ENCODE measurements around the gene PRKAG3. TPM values are rescaled to one million over a fixed set of nuclear protein-coding genes. Genes with fewer than 3 reads are reported as not detected.

PRKAG3 gene
- total and polyA plus RNA-seq, 2 donors (not counting 3 experiments of a cell fraction or from before 2014, with no cell fraction given), result not detected

DNA sequence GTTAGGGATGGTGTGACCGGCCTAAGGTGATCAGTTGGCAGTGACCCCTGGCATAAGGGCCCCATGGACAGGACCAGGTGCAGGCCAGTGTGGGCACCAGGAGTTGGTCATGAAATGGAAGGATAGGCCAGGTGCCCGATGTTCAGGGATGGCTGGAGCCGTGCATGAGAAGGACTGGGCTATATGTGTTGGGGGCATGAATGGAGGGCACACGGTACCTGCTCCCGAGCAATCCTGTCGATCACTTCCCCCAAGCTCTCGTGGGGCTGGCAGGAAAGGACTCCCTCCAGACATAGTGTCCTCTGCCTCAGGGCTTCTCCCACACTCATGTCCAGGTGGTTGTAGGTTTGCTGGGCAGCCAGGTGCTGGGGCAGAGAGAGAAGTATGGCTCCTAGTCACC, 7.6 kb downstream of the PRKAG3 start:
- Histone ChIP-seq H3K4me2 (ENCODE audit: insufficient read depth, low read length) (no peak overlapping the region), H3K4me1 (ENCODE audit: control insufficient read depth, extremely low read depth, insufficient read depth, low read length) (no peaks in the 10 kb centered on the region), H3K27ac (ENCODE audit: insufficient read depth, low read depth, low read length) (no peak overlapping the region), H3K4me3 (replicated peaks in 1 of 3; ENCODE audit: insufficient read depth in 1 of 3, low read depth in 1 of 3, low read length in 3 of 3) (no peak overlapping the region), H3K36me3 (ENCODE audit: control insufficient read depth in 2 of 2, extremely low read depth in 1 of 2, insufficient read depth in 2 of 2, low read length in 2 of 2) (no peaks in the 10 kb centered on the region), H3K9me1 (replicated peaks; ENCODE audit: control insufficient read depth, extremely low read depth, insufficient read depth, low read length) (no peaks in the 10 kb centered on the region), H3K79me2 (ENCODE audit: control insufficient read depth, insufficient read depth, low read length) (no peaks in the 10 kb centered on the region), H4K20me1 (replicated peaks; ENCODE audit: control insufficient read depth, extremely low read depth, insufficient read depth, low read length) (no peaks in the 10 kb centered on the region), H3K9me3 (replicated peaks; ENCODE audit: control insufficient read depth, insufficient read depth, low read length) (no peaks in the 10 kb centered on the region), H2AFZ (ENCODE audit: low read depth, low read length) (no peak overlapping the region), H3K9ac (replicated peaks; ENCODE audit: extremely low read depth, insufficient read depth, low read length) (no peak overlapping the region), H3K27me3 (ENCODE audit: control insufficient read depth in 2 of 2, insufficient read depth in 2 of 2, low read length in 2 of 2) (peaks cover 0 to 3% of the 10 kb centered on the region in 2 experiments)
- intact Hi-C loops (cut with micrococcal nuclease), result no loop called here
- TF ChIP-seq GATA2 (IDR thresholded peaks at IDR 0.05; ENCODE audit: insufficient read depth, insufficient read length, low read depth, low read length) (no peak), JUN (IDR thresholded peaks at IDR 0.05; ENCODE audit: borderline replicate concordance, insufficient read depth, insufficient read length, low read depth) (no peak), MYC (IDR thresholded peaks at IDR 0.05; ENCODE audit: low read depth, low read length) (no peak), POLR2A (IDR thresholded peaks at IDR 0.05; ENCODE audit: low read depth, low read length) (no peak), FOS (IDR thresholded peaks at IDR 0.05; ENCODE audit: borderline replicate concordance, insufficient read depth, low read length) (no peak), MAX (IDR thresholded peaks at IDR 0.05; ENCODE audit: insufficient read depth, insufficient read length) (no peak), EZH2 (IDR thresholded peaks at IDR 0.05; ENCODE audit: borderline replicate concordance, low read depth, low read length, severe bottlenecking) (no peak), POLR2AphosphoS5 (IDR thresholded peaks at IDR 0.05; ENCODE audit: insufficient read depth, low read depth, low read length) (no peak)
- TF ChIP-seq, protein P1, sequence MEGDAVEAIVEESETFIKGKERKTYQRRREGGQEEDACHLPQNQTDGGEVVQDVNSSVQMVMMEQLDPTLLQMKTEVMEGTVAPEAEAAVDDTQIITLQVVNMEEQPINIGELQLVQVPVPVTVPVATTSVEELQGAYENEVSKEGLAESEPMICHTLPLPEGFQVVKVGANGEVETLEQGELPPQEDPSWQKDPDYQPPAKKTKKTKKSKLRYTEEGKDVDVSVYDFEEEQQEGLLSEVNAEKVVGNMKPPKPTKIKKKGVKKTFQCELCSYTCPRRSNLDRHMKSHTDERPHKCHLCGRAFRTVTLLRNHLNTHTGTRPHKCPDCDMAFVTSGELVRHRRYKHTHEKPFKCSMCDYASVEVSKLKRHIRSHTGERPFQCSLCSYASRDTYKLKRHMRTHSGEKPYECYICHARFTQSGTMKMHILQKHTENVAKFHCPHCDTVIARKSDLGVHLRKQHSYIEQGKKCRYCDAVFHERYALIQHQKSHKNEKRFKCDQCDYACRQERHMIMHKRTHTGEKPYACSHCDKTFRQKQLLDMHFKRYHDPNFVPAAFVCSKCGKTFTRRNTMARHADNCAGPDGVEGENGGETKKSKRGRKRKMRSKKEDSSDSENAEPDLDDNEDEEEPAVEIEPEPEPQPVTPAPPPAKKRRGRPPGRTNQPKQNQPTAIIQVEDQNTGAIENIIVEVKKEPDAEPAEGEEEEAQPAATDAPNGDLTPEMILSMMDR (IDR thresholded peaks at IDR 0.05; ENCODE audit: extremely low read depth in 1 of 2, insufficient read depth in 1 of 2, low read depth in 1 of 2, low read length in 2 of 2), result no peak
- BruUV-seq (replicated peaks), result no TSS peak
- CTCF ChIA-PET, result interaction anchor here (1.0 to 4.7 kb wide), 3 partner anchors 9 to 42 kb away, joined by 3 to 17 read pairs (median 7); partner anchors contain the start of gene CYP27A1
- DNase-seq (ENCODE audit: low read depth, low spot score), result no peak
- POLR2A ChIA-PET, result no interaction called here
- dilution Hi-C loops (cut with MboI; ENCODE audit: extremely low pct_ligation_motif_present, low sequenced_read_pairs), result no loop called here
- no peak for FAIRE-seq

Measured in endothelial cell of umbilical vein (primary cell).